GM19043 (cell line): Measurements from ENCODE around the gene TXNDC16.
"Not testable (repeated sequence)": the region's sequence is repeated elsewhere in the genome, so short reads cannot be mapped to it uniquely, and the experiment has no call there.

Source experiments
- ATAC-seq: cut with Tn5 transposase; IDR thresholded peaks from one replicate; pipeline ENCODE4 v1.9.1; 2021; ENCODE audit warnings: low read depth; ENCODE audit not compliant: unreplicated experiment

Gene TXNDC16

DNA sequence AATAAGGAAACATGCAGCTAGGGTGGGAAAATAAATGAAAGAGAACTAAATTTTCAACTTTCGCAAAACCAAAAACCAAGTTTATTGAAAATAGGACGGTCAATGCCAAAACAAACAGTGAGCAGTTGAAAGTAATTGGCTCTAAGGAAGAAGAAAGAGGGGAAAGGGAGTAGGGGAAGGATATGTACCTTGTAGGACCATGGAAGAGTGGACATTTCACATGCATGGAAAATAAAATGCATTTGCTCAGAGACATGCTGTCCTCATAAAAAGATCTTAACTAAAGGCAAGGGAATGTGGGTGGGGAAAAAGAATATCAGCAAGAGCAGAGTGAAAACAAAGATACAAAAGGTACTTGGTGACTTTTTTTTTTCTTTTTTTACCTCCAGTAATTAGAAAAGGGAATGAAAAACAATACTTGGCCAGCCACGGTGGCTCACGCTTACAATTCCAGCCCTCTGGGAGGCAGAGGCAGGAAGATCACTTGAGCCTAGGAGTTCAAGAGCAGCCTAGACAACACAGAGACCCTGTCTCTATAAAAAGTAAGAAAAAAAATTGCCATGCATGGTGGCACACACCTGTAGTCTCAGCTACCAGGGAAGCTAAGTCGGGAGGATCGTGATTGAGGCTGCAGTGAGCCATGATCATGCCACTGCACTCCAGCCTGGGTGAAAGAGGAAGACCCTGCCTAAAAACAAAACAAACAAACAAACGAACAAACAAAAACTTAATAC is 6.6 kb downstream of the TXNDC16 start:
- no peak for ATAC-seq

GRCh38 chr14:52538623-52539022 is 13.7 kb downstream of the TXNDC16 start:
- no peak for ATAC-seq

DNA sequence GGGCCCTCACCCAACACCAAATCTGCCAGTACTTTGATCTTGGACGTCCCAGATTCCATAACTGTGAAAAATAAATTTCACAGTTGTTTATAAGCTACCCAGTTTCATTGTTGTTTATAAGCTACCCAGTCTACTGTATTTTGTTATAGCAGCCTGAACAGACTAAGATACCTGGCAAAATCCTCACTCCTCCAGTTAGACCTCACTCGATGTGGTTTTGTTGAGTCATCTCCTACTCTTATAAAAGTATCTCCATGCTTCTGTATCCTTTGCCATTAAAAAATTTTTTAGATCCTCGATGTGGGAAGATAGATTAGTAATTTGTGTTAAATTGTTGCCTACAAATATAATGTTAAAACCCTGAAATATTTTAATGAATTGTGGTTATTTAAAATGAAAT is 16.0 kb downstream of the TXNDC16 start:
- no peak for ATAC-seq

DNA sequence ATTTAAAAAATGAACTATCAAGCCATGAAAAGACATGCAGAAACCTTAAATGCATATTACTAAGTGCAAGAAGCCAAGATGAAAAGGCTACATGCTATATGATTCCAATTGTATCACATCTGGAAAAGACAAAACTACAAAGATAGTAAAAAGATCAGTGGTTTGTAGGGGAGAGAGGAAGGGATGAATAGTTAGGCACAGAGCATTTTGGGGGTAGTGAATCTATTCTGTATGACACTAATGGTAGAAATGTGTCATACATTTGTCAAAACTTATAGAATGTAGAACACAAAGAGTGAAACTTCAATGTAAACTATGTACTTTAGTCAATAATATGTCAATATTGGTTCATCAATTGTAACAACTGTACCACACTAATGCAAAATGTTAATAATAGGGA is 20.8 kb downstream of the TXNDC16 start:
- no peak for ATAC-seq

DNA sequence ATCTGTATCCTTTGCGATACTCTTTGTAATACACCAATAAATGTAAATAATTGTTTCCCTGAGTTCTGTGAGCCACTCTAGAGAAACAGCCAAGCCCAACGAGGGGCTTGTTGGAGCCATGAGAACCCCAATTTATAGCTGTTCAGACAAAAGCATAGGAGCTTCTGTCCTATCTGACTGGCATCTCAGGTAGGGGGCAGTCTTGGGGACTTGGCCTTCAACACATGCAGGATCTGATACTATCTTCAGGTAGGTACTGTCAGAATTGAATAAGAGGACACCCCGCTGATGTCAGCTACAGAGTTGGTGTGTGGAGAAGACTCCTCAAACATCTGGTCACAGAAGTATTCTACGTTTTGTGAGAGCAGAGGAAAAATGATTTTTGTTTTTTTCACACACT is 25.3 kb downstream of the TXNDC16 start:
- no peak for ATAC-seq

- no peak for ATAC-seq
These were observed 29.5 kb downstream of the TXNDC16 start for GRCh38 chr14:52522581-52523345.

GRCh38 chr14:52522033-52522432 is 30.3 kb downstream of the TXNDC16 start:
- no peak for ATAC-seq

GRCh38 chr14:52514046-52514811 is 38.1 kb downstream of the TXNDC16 start:
- ATAC-seq, result no peak

- ATAC-seq, result no peak
These were observed 39.1 kb downstream of the TXNDC16 start for GRCh38 chr14:52513249-52513648.

GRCh38 chr14:52494444-52494843 is 57.9 kb downstream of the TXNDC16 start:
- no peak for ATAC-seq

DNA sequence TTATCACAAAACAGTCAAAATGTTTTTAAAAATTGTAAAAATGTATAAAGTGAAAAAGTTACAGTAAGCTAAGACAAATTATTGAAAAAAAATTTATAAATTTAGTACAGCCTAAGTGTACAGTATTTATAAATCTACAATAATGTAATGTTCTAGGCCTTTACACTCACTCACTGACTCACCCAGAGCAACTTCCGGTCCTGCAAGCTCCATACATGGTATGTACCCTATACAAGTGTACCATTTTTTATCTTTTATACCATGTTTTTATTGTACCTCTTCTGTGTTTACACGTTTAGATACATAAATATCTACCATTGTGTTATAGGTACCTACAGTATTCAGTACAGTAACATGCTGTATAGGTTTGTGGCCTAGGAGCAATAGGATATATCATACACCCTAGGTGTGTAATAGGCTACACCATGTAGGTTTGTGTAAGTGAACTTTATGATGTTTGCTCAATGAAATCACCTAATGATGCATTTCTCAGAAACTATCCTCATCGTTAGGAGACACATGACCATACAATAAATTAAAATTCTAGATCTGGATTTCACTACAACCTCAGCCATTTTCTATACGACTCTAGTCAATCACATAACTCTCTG is 66.8 kb downstream of the TXNDC16 start:
- no peak for ATAC-seq

DNA sequence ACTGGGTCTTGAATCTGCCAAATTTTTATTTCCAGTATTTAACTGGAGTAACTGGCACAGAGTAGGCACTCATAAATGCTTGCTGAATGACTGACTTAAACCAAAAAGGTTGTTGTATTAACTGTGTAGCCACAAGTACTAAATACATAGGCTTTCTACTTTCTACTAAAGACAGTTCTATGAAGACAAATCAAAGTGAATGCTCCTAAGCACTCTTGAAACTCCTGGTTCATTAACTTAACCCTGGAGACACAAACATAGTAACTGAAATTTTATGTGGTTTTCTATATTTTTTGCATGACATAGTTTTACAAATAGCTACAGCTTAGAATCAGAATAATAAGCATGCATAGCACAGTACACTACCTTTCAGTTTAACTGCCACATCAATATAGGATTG is 70.4 kb downstream of the TXNDC16 start:
- ATAC-seq, result no peak

DNA sequence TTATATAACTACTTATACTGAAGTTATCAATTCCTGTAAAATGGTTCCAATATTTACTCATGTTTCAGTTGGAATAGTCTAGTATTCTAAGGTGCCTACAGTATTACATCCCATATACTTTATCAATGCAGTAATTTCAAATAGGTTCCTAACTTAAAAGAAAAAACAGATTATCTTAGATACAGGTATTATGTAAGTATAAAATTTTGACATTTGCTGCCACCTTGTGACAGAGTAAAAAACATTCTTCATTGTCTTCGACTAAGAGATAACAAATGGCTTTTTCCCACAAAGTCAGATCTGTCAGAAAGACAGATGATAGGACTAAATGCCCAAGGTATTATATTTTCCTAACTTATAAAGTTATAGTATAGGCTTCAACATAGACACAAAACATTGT is 78.7 kb downstream of the TXNDC16 start:
- no peak for ATAC-seq

DNA sequence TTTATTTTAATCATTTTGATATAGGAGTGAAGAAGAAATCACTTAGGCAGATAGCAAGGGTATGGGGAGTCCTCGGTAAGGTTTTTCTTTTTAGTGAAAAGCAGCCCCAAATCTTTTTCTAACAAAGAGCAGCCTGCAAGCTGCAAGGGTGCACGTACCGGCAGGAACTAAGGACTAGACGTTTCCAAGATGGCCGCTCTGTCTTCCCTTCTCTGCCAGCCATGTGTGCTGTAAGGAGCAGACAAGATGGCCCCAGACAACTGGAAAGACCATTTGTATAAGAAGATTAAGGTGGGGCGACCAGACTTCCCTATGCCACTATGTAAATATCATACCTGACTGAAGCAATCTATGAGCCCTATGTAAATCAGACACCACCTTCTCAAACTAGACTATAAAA is 79.6 kb downstream of the TXNDC16 start:
- no peak for ATAC-seq

DNA sequence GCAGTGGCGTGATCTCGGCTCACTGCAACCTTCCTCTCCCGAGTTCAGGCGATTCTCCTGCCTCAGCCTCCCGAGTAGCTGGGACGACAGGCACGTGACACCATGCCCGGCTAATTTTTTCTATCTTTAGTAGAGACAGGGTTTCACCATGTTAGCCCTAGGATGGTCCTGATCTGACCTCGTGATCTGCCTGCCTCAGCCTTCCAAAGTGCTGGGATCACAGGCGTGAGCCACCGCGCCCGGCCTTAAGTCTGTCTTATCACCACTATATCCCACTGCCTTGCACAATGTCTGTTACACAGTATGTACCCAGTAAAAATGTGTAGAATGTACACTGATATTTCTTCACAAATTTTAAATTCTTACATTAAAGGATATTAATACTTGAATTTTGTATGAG is 80.1 kb downstream of the TXNDC16 start:
- not testable (repeated sequence) for ATAC-seq

- no peak for ATAC-seq
These were observed 84.6 kb downstream of the TXNDC16 start for GRCh38 chr14:52467515-52468266.

DNA sequence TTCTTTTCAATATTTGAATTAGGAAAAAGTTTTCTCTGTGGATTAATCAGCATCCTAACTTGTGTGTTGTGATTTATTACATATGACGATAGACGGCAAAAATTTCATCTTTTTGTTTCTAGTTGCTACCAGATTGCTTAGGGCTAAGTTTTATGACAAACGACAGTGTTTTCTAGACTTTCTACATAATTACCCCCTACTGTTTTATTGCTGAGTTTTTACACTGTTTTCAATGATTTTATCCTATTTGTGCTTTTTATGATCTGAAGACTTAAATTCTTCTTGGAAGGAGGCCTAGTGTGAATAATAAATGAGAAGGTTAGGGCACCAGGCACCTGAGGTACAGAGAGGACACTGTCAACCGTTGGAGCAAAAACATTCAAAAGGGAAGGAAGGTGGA is 88.1 kb downstream of the TXNDC16 start:
- ATAC-seq, result no peak

DNA sequence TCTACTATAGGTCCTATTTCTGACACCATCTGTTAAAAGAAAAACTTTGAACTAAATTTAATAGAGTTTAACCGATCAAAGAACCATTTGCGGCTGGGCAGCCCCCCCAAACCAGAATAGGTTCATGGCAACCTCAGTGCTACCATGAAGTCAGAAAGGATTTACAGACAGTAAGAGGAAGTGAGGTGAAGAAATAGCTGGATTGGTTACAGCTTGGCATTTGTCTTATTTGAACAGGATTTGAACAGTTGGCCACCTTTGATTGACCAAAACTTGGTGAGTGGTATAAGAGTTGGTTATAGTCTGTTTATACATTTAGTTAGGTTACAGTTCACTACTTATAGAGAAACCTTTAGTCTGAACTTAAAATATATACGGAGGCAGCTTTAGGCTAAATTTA is 88.9 kb downstream of the TXNDC16 start:
- ATAC-seq, result no peak

DNA sequence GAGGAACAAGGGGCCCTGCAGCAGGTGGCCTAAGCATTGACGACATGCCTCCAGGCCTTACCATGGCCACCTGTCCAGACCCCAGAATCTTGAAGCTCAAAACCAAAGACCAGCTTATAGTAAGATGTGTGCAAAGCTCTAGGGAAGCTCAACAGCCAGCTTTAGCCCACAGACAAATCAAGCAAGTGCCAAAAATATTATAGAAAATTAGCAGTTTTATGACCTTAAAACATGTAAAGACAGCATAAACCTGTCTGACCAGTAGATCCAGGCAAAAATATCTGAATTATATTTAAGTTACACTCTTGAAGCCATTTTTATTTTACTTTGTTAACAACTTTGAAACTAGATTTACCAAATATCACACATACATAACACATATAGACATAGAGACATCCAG is 90.6 kb downstream of the TXNDC16 start:
- ATAC-seq, result no peak

DNA sequence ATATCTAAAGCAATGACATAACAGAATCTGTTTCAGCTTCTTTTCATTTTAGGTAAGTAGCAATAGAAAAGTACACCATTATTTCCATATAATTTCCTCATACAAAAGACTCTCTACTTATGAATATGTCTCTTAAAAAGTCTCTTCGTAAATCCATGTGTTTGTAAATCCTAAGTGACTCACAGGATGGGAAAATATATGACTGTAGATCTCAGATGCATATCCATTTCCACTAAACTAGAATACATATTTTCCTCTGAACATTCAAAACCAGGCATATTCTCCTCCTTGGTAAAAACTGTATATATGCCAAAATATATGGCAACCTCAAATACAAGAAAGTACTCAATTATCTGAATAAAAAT is 93.6 kb downstream of the TXNDC16 start:
- ATAC-seq, result no peak
